SK-N-SH treated with all-trans-retinoic acid at 6 μM for 48 hours (cell line): ENCODE data around the gene GOLGA8S.
"Not testable (repeated sequence)": the region's sequence is repeated elsewhere in the genome, so short reads cannot be mapped to it uniquely, and the experiment has no call there.

ENCODE experiments used
- ARNTL ChIP-seq: fragments of 450-650 bp; formaldehyde crosslinking; IDR thresholded peaks from 2 replicates; pipeline ENCODE4 v1.5.0; 2020; ENCODE audit warnings: low read depth, mild to moderate bottlenecking, moderate library complexity, borderline replicate concordance
- CREB5 ChIP-seq: fragments of 250-450 bp; sonication (Bioruptor Pico); IDR thresholded peaks from 2 replicates; pipeline ENCODE4 v1.5.1; 2020; ENCODE audit warnings: low read depth, mild to moderate bottlenecking, moderate library complexity
- ISL1 ChIP-seq: fragments of 250-450 bp; sonication (Bioruptor Pico); IDR thresholded peaks from 2 replicates; pipeline ENCODE4 v2.1.2; 2022; ENCODE audit warnings: mild to moderate bottlenecking, moderate library complexity
- TOX ChIP-seq: fragments of 250-450 bp; sonication (Bioruptor Pico); IDR thresholded peaks from 2 replicates; pipeline ENCODE4 v1.8.0; 2021; ENCODE audit warnings: mild to moderate bottlenecking, moderate library complexity, borderline replicate concordance
- ZFP3 ChIP-seq: fragments of 250-450 bp; sonication (Bioruptor Pico); IDR thresholded peaks from 2 replicates; pipeline ENCODE4 v1.5.0; 2020; ENCODE audit warnings: mild to moderate bottlenecking, moderate library complexity
- ZFP30 ChIP-seq: fragments of 450-650 bp; formaldehyde crosslinking; IDR thresholded peaks from 2 replicates; pipeline ENCODE4 v1.5.0; 2022; ENCODE audit warnings: mild to moderate bottlenecking, moderate library complexity
- ZNF70 ChIP-seq: fragments of 450-650 bp; formaldehyde crosslinking; IDR thresholded peaks from 2 replicates; pipeline ENCODE4 v1.5.0; 2020; ENCODE audit warnings: mild to moderate bottlenecking, moderate library complexity

GRCh38 chr15:23381192-23381591, 26.6 kb downstream of the GOLGA8S start:
- not testable (repeated sequence) for TF ChIP-seq ZNF70 (CRISPR knock-in tag); ZFP3 (CRISPR knock-in tag); ARNTL; TOX (CRISPR knock-in tag); ISL1 (CRISPR knock-in tag); ZFP30 (CRISPR knock-in tag); CREB5 (CRISPR knock-in tag)
